ENCODE measurements around the gene ZC3H18.

Gene ZC3H18

GRCh38 chr16:88593910-88594309 is 23.7 kb downstream of the ZC3H18 start:
- CTCF ChIA-PET: interaction anchor here (0.9 kb wide), 1 partner anchor 8 kb away, joined by 3 read pairs; no protein-coding TSS in a partner anchor
- TF ChIP-seq CTCF (IDR thresholded peaks at IDR 0.05; ENCODE audit: insufficient read depth, low read length, missing control alignments): no peak
- no peak overlapping the region for H3K4me3 ChIP-seq (ENCODE audit: low read depth, low read length)
- POLR2A ChIA-PET: no interaction called here
- DNase-seq (ENCODE audit: low read depth, low spot score): no peak

- no peak for DNase-seq (ENCODE audit: low read depth, low spot score)
- ChIA-PET CTCF (no interaction called here), POLR2A (no interaction called here)
- TF ChIP-seq CTCF (IDR thresholded peaks at IDR 0.05; ENCODE audit: insufficient read depth, low read length, missing control alignments): no peak
- no peak overlapping the region for H3K4me3 ChIP-seq (ENCODE audit: low read depth, low read length)
Observed at GRCh38 chr16:88595101-88595500, 24.9 kb downstream of the ZC3H18 start.

GRCh38 chr16:88595921-88596320 is 25.7 kb downstream of the ZC3H18 start:
- no peak for TF ChIP-seq CTCF (IDR thresholded peaks at IDR 0.05; ENCODE audit: insufficient read depth, low read length, missing control alignments)
- ChIA-PET POLR2A (no interaction called here), CTCF (no interaction called here)
- no peak for DNase-seq (ENCODE audit: low read depth, low spot score)
- no peak overlapping the region for H3K4me3 ChIP-seq (ENCODE audit: low read depth, low read length)

- no peak for DNase-seq (ENCODE audit: low read depth, low spot score)
- TF ChIP-seq CTCF (IDR thresholded peaks at IDR 0.05; ENCODE audit: insufficient read depth, low read length, missing control alignments): no peak
- H3K4me3 ChIP-seq (ENCODE audit: low read depth, low read length): no peak overlapping the region
- CTCF ChIA-PET: no interaction called here
- POLR2A ChIA-PET: no interaction called here
Observed at GRCh38 chr16:88596483-88596882, 26.3 kb downstream of the ZC3H18 start.

DNA sequence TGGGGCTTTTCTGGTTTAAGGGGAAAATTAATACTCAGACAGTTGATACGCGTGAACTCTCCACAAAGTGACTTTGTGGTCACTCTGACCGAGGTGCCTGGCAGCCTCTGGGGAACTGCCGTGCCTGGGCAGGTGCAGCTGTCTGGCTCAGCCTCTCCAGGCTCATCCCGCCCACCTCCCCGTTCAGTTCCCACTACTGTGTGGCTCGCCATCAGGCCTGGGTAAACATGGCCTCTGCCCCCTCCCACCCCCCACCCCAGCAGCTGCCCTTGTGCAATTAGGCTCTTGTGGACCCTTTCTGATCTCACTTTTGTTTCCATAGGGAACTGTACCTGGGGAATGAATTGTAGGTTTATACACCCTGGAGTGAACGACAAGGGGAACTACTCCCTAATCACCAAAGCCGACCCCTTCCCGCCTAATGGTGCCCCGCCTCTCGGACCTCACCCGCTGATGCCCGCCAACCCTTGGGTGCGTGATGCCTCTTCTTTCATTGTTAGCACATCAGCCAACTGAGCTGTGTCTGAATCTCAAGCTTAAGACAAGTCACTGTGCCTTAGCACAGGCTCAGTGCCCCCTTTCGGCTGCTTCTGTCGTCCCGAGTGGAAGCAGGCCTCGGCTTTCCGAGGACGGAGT is 27.8 kb downstream of the ZC3H18 start:
- ChIA-PET POLR2A (no interaction called here), CTCF (no interaction called here)
- TF ChIP-seq CTCF (IDR thresholded peaks at IDR 0.05; ENCODE audit: insufficient read depth, low read length, missing control alignments): no peak
- H3K4me3 ChIP-seq (ENCODE audit: low read depth, low read length): no peak overlapping the region
- no peak for DNase-seq (ENCODE audit: low read depth, low spot score)

DNA sequence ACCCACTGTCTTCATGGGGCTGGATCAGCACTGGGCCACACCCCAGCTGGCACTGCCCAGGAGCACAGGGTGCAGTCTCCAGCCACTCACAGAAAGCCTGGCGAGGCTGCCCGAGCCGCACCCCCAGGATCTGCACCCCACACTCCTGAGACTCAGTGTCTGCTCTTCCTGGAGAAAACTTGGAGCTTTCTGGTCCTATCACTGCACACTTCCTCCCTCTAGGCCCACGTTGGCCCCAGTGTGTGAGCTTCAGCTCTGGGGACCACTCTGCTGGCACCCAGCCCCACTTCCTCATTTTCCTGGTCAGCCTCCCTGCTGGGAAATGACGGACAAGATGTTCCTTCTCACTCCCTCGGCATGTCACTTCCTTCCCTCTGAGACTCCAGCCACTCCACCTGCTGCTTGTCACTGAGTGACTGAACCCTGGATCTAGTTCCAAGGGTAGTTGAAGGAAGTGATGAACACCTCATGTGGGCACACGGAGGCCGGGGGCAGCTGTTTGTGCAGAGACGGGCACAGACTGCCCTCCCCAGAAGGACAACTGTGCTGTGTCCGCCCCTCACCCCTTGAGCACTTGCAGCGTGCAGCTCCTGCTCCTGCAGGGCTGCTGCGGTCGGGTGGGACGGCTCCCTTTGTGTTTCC is 29.0 kb downstream of the ZC3H18 start:
- CTCF ChIA-PET: interaction anchor here (1.5 kb wide), 1 partner anchor 11 kb away, joined by 4 read pairs; no protein-coding TSS in a partner anchor
- no peak for DNase-seq (ENCODE audit: low read depth, low spot score)
- TF ChIP-seq CTCF (IDR thresholded peaks at IDR 0.05; ENCODE audit: insufficient read depth, low read length, missing control alignments): no peak
- POLR2A ChIA-PET: no interaction called here
- no peak overlapping the region for H3K4me3 ChIP-seq (ENCODE audit: low read depth, low read length)

All from AG04449 (cell line).